Naive thymus-derived CD4-positive, alpha-beta T cell (primary cell): ENCODE data around the gene PCDHGA1. TPM values are rescaled to one million over a fixed set of nuclear protein-coding genes. Genes with fewer than 3 reads are reported as not detected.

Experiments
- ATAC-seq: fragments of 150-1000 bp; cut with Tn5 transposase; 2 replicates; pipeline ENCODE4 v1.10.0; 2021; ENCODE audit warnings: mild to moderate bottlenecking, moderate library complexity
- CTCF ChIA-PET: fragments of 350-600 bp; sonication (Branson Sonifier 250); formaldehyde crosslinking; loops from one replicate; lab custom pipeline; 2021; ENCODE audit warnings: antibody characterized with exemption; lab: Charles Lee
- POLR2A ChIA-PET: fragments of 350-600 bp; sonication (Branson Sonifier 250); formaldehyde crosslinking; loops from one replicate; lab custom pipeline; 2021; ENCODE audit warnings: antibody characterized with exemption, inconsistent platforms; lab: Charles Lee
- DNase-seq, 9 donors: peaks; one replicate each; pipeline versions ENCODE4 v3.0.0 to v3.0.0-alpha.2; 2020 to 2022; ENCODE audit warnings: mixed read lengths in 1 of 9
- H3K27ac ChIP-seq: one replicate; pipeline ENCODE4 v1.7.0; 2013; ENCODE audit warnings: mild to moderate bottlenecking, low read depth, low read length, moderate library complexity
- H3K27me3 ChIP-seq, 2 donors: one replicate each; pipeline ENCODE4 v1.7.0; 2013; ENCODE audit warnings: low read length in 2 of 2, mild to moderate bottlenecking in 2 of 2, moderate library complexity in 2 of 2; ENCODE audit not compliant: control insufficient read depth in 2 of 2, insufficient read depth in 2 of 2
- H3K36me3 ChIP-seq, 3 experiments: 1 replicate in 2 of 3; 2 replicates in 1 of 3; pipeline ENCODE4 v1.7.0; 2013; ENCODE audit warnings: low read length in 3 of 3, mild to moderate bottlenecking in 3 of 3, moderate library complexity in 1 of 3; ENCODE audit not compliant: insufficient read depth in 3 of 3, control insufficient read depth in 2 of 3
- H3K4me1 ChIP-seq, 2 donors: one replicate each; pipeline ENCODE4 v1.7.0; 2013; ENCODE audit warnings: low read length in 2 of 2, mild to moderate bottlenecking in 2 of 2, moderate library complexity in 1 of 2; ENCODE audit not compliant: control insufficient read depth in 2 of 2, insufficient read depth in 2 of 2
- H3K4me3 ChIP-seq: 2 replicates; pipeline ENCODE4 v1.7.0; 2013; ENCODE audit warnings: mild to moderate bottlenecking, low read length
- H3K9me3 ChIP-seq, 3 experiments: 1 replicate in 2 of 3; 2 replicates in 1 of 3; pipeline ENCODE4 v1.7.0; 2013; ENCODE audit warnings: low read length in 3 of 3; ENCODE audit not compliant: control insufficient read depth in 2 of 3
- H3K27ac Mint-ChIP-seq, 9 donors: one replicate each; pipeline ENCODE4 v1.8.0; 2020 to 2022; ENCODE audit warnings: mixed read lengths in 9 of 9, mild to moderate bottlenecking in 8 of 9, moderate library complexity in 5 of 9, inconsistent platforms in 2 of 9
- H3K27me3 Mint-ChIP-seq, 5 donors: one replicate each; pipeline ENCODE4 v1.8.0; 2021 to 2022; ENCODE audit warnings: mixed read lengths in 5 of 5, mild to moderate bottlenecking in 1 of 5
- H3K36me3 Mint-ChIP-seq, 5 donors: one replicate each; pipeline ENCODE4 v1.8.0; 2020 to 2022; ENCODE audit warnings: mixed read lengths in 5 of 5, mild to moderate bottlenecking in 3 of 5, inconsistent platforms in 1 of 5
- H3K4me1 Mint-ChIP-seq, 7 donors: one replicate each; pipeline ENCODE4 v1.8.0; 2020 to 2022; ENCODE audit warnings: mixed read lengths in 7 of 7, mild to moderate bottlenecking in 3 of 7, inconsistent platforms in 1 of 7
- H3K4me3 Mint-ChIP-seq, 10 donors: one replicate each; pipeline ENCODE4 v1.8.0; 2020 to 2022; ENCODE audit warnings: mild to moderate bottlenecking in 10 of 10, mixed read lengths in 10 of 10, moderate library complexity in 6 of 10, inconsistent platforms in 2 of 10
- H3K9me3 Mint-ChIP-seq, 11 donors: one replicate each; pipeline ENCODE4 v1.8.0; 2020 to 2022; ENCODE audit warnings: mixed read lengths in 11 of 11, mild to moderate bottlenecking in 4 of 11, inconsistent platforms in 1 of 11, moderate library complexity in 1 of 11
- intact Hi-C, 2 donors: fragments of 100-400 bp; cut with micrococcal nuclease; formaldehyde crosslinking; loops; one replicate each; pipeline ENCODE4 v1.15.1; 2023
- polyA plus RNA-seq, 2 donors: library from polyadenylated mRNA; unstranded; fragments of 300-500 nt; fragmentation: Illumina TruSeq; gene quantifications; one replicate each; pipeline ENCODE4 v1.2.3, GENCODE V29; 2021
- total RNA-seq, 6 experiments: library from RNA in 5 of 6; stranded (reverse) in 5 of 6; gene quantifications; 1 replicate in 5 of 6; 2 replicates in 1 of 6; pipeline ENCODE4 v1.2.3 and lab custom pipeline; 2021 to 2026

The PCDHGA1 gene
- total and polyA plus RNA-seq, 7 experiments from 2014 or later, result 0.08 to 0.54 (median 0.17) TPM; not detected in 2

DNA sequence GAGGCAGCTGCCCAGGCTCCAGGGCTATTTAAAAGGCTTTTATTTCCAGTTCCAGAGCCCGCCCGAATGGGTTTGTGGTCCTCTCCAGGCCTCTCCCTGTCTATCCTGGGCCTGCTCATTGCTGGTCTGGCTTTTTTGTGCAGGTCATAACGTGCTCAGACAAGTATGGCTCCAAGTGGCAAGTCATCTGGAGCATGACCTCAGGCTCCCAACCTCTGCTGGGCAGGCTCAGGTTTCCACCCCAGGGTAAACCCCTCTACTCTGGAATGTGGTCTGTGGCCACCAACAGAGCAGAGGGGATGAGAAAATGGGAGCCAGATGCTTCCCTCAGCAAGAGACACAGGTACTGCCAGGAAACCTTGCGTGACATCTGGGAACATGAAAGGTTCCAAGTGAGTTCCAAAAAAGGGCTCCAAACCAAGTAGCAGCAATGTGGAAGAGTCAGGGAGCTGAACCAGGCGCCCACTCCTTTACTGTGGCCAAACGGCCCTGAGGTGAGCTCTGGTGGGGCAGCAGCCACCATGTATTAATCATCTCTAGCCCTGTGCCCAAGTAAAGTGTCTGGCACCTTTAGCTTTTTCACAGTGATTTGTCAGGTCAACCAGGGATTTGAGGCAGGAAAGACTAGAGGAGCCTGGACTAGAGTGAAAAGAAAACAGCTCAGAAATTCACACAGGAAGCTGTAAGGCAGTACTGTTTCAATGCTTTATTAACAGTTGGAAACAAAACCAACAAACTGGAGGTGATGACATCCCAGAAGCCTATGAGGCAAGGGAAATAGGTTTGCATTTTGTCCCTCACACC lies 184.2 kb downstream of the PCDHGA1 start:
- Histone ChIP-seq H3K27me3 (no peaks in the 10 kb centered on the region), H3K27ac (peak overlapping the region; percentile 7), H3K36me3 (peaks cover 0 to 41% (median 17%) of the 10 kb centered on the region in 3 experiments), H3K4me1 (peaks cover 0 to 13% of the 10 kb centered on the region in 2 donors), H3K9me3 (no peaks in the 10 kb centered on the region), H3K4me3 (no peak overlapping the region)
- Mint-ChIP-seq H3K36me3 (peaks cover 4 to 37% (median 6%) of the 10 kb centered on the region in 5 donors), H3K27ac (peak overlapping the region in 8 of 9 donors; percentile 36 to 83 (median 73)), H3K4me1 (peaks cover 21 to 35% (median 25%) of the 10 kb centered on the region in 7 donors), H3K9me3 (peaks cover 0 to 1% (median 0%) of the 10 kb centered on the region in 11 donors), H3K27me3 (no peaks in the 10 kb centered on the region), H3K4me3 (peak overlapping the region in 8 of 10 donors; percentile 25 to 93 (median 85))
- ATAC-seq (no peak), DNase-seq (no peak)
- ChIA-PET CTCF (interaction anchor here (1.1 to 4.7 kb wide), 4 partner anchors 9 to 332 kb away, joined by 3 to 30 read pairs (median 13); partner anchors contain the start of genes PCDHB16, PCDHGA10 and TAF7), POLR2A (interaction anchor here (2.5 kb wide), 1 partner anchor 194 kb away, joined by 17 read pairs; the partner anchor contains the start of gene TAF7)
- intact Hi-C loops, result loop anchor here (1.0 to 5.0 kb wide), 5 partner anchors 10 to 157 kb away; partner anchors contain the start of genes DIAPH1 (in 2 of the 2), HDAC3 (in 1 of the 2), PCDHGA4 (in 1 of the 2) and PCDHGB2 (in 1 of the 2)

GRCh38 chr5:141515141-141515540 lies 184.8 kb downstream of the PCDHGA1 start:
- Mint-ChIP-seq H3K27me3 (no peaks in the 10 kb centered on the region), H3K27ac (peak overlapping the region in 7 of 9 donors; percentile 36 to 83 (median 71)), H3K36me3 (peaks cover 4 to 43% (median 9%) of the 10 kb centered on the region in 5 donors), H3K9me3 (peaks cover 0 to 1% (median 0%) of the 10 kb centered on the region in 11 donors), H3K4me1 (peaks cover 21 to 32% (median 25%) of the 10 kb centered on the region in 7 donors), H3K4me3 (peak overlapping the region in 1 of 10 donors; percentile 77)
- Histone ChIP-seq H3K36me3 (peaks cover 0 to 47% (median 18%) of the 10 kb centered on the region in 3 experiments), H3K4me1 (peaks cover 0 to 13% of the 10 kb centered on the region in 2 donors), H3K27ac (peak overlapping the region; percentile 7), H3K9me3 (no peaks in the 10 kb centered on the region), H3K27me3 (no peaks in the 10 kb centered on the region), H3K4me3 (no peak overlapping the region)
- ChIA-PET POLR2A (interaction anchor here (0.5 kb wide), 1 partner anchor 53 kb away, joined by 3 read pairs; no protein-coding TSS in a partner anchor), CTCF (interaction anchor here (1.0 to 4.7 kb wide), 3 partner anchors 8 to 43 kb away, joined by 3 to 30 read pairs (median 4); no protein-coding TSS in a partner anchor)
- ATAC-seq, result no peak
- DNase-seq, result no peak
- intact Hi-C loops, result no loop called here

DNA sequence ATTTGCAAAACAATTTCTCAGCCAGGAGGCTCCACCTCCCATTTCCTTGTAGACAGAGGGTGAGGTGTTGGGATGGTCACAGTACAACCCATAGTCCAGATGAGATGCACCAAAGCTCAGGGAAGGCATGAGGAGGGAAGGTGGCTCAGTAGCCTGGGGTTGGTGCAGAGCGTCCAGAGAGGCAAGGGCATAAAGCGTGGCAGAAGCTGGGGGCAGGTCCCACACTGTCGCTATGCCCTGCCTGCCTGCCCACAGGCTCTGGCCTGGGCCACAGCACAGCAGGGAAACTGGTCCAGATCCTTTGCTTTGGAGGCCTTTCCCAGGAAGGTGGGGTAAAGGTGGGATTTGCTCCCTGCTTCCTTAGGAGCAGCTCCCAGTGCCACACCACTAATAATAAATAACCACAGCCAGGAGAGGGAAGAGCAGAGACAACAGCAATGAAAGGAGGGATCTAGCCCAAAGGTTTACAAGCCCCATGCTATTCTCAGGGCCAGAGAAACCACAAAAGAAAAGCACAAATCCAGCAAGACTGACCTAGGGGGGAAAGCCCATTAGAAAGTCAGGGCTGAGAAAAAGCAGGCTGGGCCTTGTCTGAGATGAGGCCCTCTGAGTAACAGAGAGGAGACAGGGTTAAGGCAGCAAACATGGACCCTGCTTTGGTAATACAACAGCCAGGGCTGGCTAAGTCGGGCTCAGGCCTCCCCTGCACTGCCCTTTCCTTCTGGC lies 185.8 kb downstream of the PCDHGA1 start:
- H3K36me3 Mint-ChIP-seq, result peaks cover 5 to 47% (median 14%) of the 10 kb centered on the region in 5 donors
- peaks cover 21 to 33% (median 25%) of the 10 kb centered on the region in 7 donors for H3K4me1 Mint-ChIP-seq
- intact Hi-C loops, result no loop called here
- ChIA-PET CTCF (interaction anchor here (1.0 to 4.7 kb wide), 3 partner anchors 7 to 42 kb away, joined by 3 to 30 read pairs (median 4); no protein-coding TSS in a partner anchor), POLR2A (interaction anchor here (0.5 kb wide), 1 partner anchor 52 kb away, joined by 3 read pairs; no protein-coding TSS in a partner anchor)
- DNase-seq (no peak), ATAC-seq (no peak)
- H3K4me1 ChIP-seq, result peaks cover 0 to 13% of the 10 kb centered on the region in 2 donors
- H3K9me3 Mint-ChIP-seq, result peaks cover 0 to 1% (median 0%) of the 10 kb centered on the region in 11 donors
- H3K36me3 ChIP-seq, result peaks cover 2 to 57% (median 22%) of the 10 kb centered on the region in 3 experiments
- H3K27ac Mint-ChIP-seq, result peak overlapping the region in 6 of 9 donors; percentile 18 to 76 (median 36)
- no peak overlapping the region for H3K27ac ChIP-seq
- no peak overlapping the region for H3K4me3 ChIP-seq
- H3K27me3 Mint-ChIP-seq, result no peaks in the 10 kb centered on the region
- no peaks in the 10 kb centered on the region for H3K27me3 ChIP-seq
- H3K4me3 Mint-ChIP-seq, result no peak overlapping the region
- no peaks in the 10 kb centered on the region for H3K9me3 ChIP-seq

DNA sequence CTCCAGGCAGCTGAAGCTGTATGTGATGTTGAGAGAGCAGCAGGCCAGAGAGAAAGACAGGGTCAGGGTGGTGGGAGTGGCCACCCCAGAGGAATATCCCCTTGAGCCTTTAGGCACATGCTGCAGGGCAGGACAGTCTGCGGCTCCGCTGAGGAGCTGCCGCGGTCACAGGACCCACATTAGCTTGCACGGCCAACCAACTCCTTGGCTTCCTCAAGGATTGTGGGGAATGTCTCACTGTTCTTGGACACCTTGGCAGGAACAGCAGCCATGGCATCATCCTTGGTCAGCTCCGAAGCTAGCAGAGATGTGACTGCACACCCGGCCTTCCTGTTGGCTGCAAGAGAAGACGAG lies 186.3 kb downstream of the PCDHGA1 start:
- H3K36me3 Mint-ChIP-seq, result peaks cover 6 to 50% (median 18%) of the 10 kb centered on the region in 5 donors
- H3K27ac Mint-ChIP-seq, result peak overlapping the region in 4 of 9 donors; percentile 18 to 66 (median 38)
- no peak for ATAC-seq
- Histone ChIP-seq H3K27ac (no peak overlapping the region), H3K9me3 (no peaks in the 10 kb centered on the region), H3K27me3 (no peaks in the 10 kb centered on the region), H3K36me3 (peaks cover 7 to 62% (median 27%) of the 10 kb centered on the region in 3 experiments), H3K4me3 (no peak overlapping the region), H3K4me1 (peaks cover 0 to 13% of the 10 kb centered on the region in 2 donors)
- no peaks in the 10 kb centered on the region for H3K27me3 Mint-ChIP-seq
- no peak overlapping the region for H3K4me3 Mint-ChIP-seq
- H3K9me3 Mint-ChIP-seq, result peaks cover 0 to 1% (median 0%) of the 10 kb centered on the region in 11 donors
- intact Hi-C loops, result no loop called here
- POLR2A ChIA-PET, result no interaction called here
- H3K4me1 Mint-ChIP-seq, result peaks cover 21 to 37% (median 25%) of the 10 kb centered on the region in 7 donors
- CTCF ChIA-PET, result no interaction called here
- DNase-seq, result no peak

GRCh38 chr5:141517312-141517711 lies 187.0 kb downstream of the PCDHGA1 start:
- Mint-ChIP-seq H3K36me3 (peaks cover 6 to 50% (median 23%) of the 10 kb centered on the region in 5 donors), H3K9me3 (peaks cover 0 to 1% (median 0%) of the 10 kb centered on the region in 11 donors), H3K4me3 (no peak overlapping the region), H3K4me1 (peaks cover 20 to 41% (median 27%) of the 10 kb centered on the region in 7 donors), H3K27me3 (no peaks in the 10 kb centered on the region), H3K27ac (peak overlapping the region in 1 of 9 donors; percentile 21)
- Histone ChIP-seq H3K27ac (no peak overlapping the region), H3K36me3 (peaks cover 14 to 69% (median 34%) of the 10 kb centered on the region in 3 experiments), H3K9me3 (no peaks in the 10 kb centered on the region), H3K4me3 (no peak overlapping the region), H3K4me1 (peaks cover 0 to 13% of the 10 kb centered on the region in 2 donors), H3K27me3 (no peaks in the 10 kb centered on the region)
- DNase-seq (no peak), ATAC-seq (no peak)
- ChIA-PET CTCF (no interaction called here), POLR2A (no interaction called here)
- intact Hi-C loops, result no loop called here
